ENCODE measurements around the gene FYCO1.

Gene FYCO1

GRCh38 chr3:45911511-45912226, 84.0 kb downstream of the FYCO1 start:
- no peak for DNase-seq

- DNase-seq, result no peak
Observed at GRCh38 chr3:45910892-45911291, 84.7 kb downstream of the FYCO1 start.

- DNase-seq, result no peak
Observed at GRCh38 chr3:45909542-45909941, 86.1 kb downstream of the FYCO1 start.

GRCh38 chr3:45908761-45909160, 86.9 kb downstream of the FYCO1 start:
- DNase-seq, result no peak

GRCh38 chr3:45907769-45908705, 87.6 kb downstream of the FYCO1 start:
- peak; percentile 15 for DNase-seq

- no peak for DNase-seq
Observed at GRCh38 chr3:45906681-45907407, 88.8 kb downstream of the FYCO1 start.

GRCh38 chr3:45905755-45906154, 89.9 kb downstream of the FYCO1 start:
- DNase-seq, result no peak

- DNase-seq, result no peak
Observed at GRCh38 chr3:45904931-45905330, 90.7 kb downstream of the FYCO1 start.

- DNase-seq, result no peak
Observed at GRCh38 chr3:45896956-45897355, 98.7 kb downstream of the FYCO1 start.

GRCh38 chr3:45895686-45896468, 99.7 kb downstream of the FYCO1 start:
- no peak for DNase-seq

GRCh38 chr3:45894015-45894414, 101.6 kb downstream of the FYCO1 start:
- no peak for DNase-seq

GRCh38 chr3:45892161-45892560, 103.5 kb downstream of the FYCO1 start:
- no peak for DNase-seq

GRCh38 chr3:45890405-45890804, 105.2 kb downstream of the FYCO1 start:
- no peak for DNase-seq

- no peak for DNase-seq
Observed at GRCh38 chr3:45889337-45889736, 106.3 kb downstream of the FYCO1 start.

GRCh38 chr3:45887759-45888511, 107.7 kb downstream of the FYCO1 start:
- no peak for DNase-seq

GRCh38 chr3:45887285-45887684, 108.3 kb downstream of the FYCO1 start:
- no peak for DNase-seq

GRCh38 chr3:45885979-45886705, 109.5 kb downstream of the FYCO1 start, which contains the start of gene CCR9:
TSS of gene CCR9 (plus strand) at chr3:45886543. CDS start at chr3:45894934, 8,391 bp downstream.
- DNase-seq, result no peak

GRCh38 chr3:45884368-45885201, 111.0 kb downstream of the FYCO1 start:
- DNase-seq, result no peak

GRCh38 chr3:45881078-45882022, 114.3 kb downstream of the FYCO1 start:
- DNase-seq, result peak; percentile 57

Measured in activated gamma-delta T cell treated with Interleukin-2 at 50 U/mL for 16 hours (primary cell).